ENCODE measurements around the gene ELK3. TPM values are rescaled to one million over a fixed set of nuclear protein-coding genes. Genes with fewer than 3 reads are reported as not detected.
A peak's percentile ranks its signal among the peaks of the same experiment; 100 is the strongest.

ELK3 gene
- total RNA-seq, 2 experiments from 2014 or later, result 26.8 to 31.5 TPM

DNA sequence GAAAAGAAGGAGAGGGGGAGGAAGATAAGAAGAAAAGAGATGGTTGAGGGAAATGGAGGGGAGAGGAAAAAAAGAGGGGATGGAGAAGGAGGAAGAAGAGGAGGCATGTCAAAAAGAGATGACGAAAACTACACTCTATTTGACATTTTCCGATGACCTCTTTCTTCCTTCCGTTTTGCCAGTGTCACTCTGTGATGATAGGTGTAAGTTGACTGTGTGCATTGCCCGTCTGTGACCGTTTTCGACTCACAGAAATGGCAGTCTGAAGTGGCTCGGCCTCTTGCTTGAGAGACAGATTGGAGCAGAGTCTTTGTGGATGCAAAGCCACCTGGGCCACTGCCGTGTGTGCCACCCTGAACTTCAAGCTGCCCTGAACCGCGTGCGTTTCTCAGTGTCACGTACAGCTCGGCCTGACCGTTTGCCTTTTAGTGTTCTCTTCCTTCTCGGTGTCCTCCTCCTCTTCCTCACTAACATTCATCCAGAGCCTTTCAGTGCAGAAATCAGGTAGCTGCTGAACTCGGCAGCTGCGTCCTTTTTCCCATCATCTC lies 32.7 kb downstream of the ELK3 start:
- Mint-ChIP-seq H3K9me3 (no peaks in the 10 kb centered on the region), H3K27me3 (no peaks in the 10 kb centered on the region), H3K4me1 (ENCODE audit: low read depth) (peaks cover 25% of the 10 kb centered on the region), H3K4me3 (no peak overlapping the region), H3K27ac (peak overlapping the region; percentile 6), H3K36me3 (ENCODE audit: low read depth) (peaks cover 73% of the 10 kb centered on the region)
- H3K4me3 ChIP-seq (ENCODE audit: low read length), result no peak overlapping the region
- intact Hi-C loops (cut with DNase I, micrococcal nuclease), result no loop called here
- no peak overlapping the region for H3K27ac ChIP-seq (ENCODE audit: low read depth in 1 of 2, low read length in 2 of 2)
- peaks cover 26% of the 10 kb centered on the region for H3K4me1 ChIP-seq (ENCODE audit: insufficient read depth, low read length)
- POLR2A ChIA-PET, result no interaction called here
- CTCF ChIA-PET, result no interaction called here
- no peaks in the 10 kb centered on the region for H3K27me3 ChIP-seq (ENCODE audit: control insufficient read depth in 1 of 2, insufficient read depth in 2 of 2, low read length in 2 of 2)
- TF ChIP-seq, protein P1, sequence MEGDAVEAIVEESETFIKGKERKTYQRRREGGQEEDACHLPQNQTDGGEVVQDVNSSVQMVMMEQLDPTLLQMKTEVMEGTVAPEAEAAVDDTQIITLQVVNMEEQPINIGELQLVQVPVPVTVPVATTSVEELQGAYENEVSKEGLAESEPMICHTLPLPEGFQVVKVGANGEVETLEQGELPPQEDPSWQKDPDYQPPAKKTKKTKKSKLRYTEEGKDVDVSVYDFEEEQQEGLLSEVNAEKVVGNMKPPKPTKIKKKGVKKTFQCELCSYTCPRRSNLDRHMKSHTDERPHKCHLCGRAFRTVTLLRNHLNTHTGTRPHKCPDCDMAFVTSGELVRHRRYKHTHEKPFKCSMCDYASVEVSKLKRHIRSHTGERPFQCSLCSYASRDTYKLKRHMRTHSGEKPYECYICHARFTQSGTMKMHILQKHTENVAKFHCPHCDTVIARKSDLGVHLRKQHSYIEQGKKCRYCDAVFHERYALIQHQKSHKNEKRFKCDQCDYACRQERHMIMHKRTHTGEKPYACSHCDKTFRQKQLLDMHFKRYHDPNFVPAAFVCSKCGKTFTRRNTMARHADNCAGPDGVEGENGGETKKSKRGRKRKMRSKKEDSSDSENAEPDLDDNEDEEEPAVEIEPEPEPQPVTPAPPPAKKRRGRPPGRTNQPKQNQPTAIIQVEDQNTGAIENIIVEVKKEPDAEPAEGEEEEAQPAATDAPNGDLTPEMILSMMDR (IDR thresholded peaks at IDR 0.05), result no peak
- no peak for ATAC-seq (ENCODE audit: poor library complexity)
- peaks cover 78% of the 10 kb centered on the region for H3K36me3 ChIP-seq (ENCODE audit: insufficient read depth, low read length)
- no peak for DNase-seq
- no peaks in the 10 kb centered on the region for H3K9me3 ChIP-seq (ENCODE audit: control insufficient read depth in 1 of 2, insufficient read depth in 1 of 2, low read length in 2 of 2)

DNA sequence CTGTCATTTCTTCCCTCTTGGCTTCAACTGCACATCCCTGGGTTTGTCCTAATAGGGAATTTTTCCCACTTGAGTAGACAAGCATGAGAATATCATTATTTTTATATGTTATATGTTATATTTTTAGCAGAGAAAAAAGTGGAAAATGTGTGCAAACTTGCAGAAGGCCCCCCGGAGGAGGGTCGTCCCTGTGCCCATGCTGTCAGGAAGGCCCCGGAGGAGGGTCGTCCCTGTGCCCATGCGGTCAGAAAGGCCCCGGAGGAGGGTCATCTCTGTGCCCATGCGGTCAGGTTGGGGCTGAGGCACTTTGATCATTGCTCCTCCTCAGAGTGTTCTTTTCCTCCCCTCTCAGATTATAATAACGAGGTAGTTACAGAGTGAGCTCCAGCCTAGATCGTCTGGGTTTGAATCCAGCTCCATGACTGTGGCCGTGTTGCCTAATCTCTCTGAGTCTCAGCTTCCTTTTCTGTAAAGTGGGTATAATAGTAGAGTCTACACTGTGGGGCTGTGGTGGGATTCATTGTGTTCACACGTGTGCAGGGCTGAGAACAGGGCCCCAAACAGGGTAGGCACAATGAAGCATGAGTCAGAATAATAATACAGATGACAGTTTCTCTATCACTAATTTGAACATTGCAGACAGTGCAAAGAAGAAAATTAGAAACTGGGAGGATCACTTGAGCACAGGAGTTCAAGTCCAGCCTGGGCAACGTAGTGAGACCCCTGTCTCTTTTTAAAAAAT lies 33.4 kb downstream of the ELK3 start:
- ChIA-PET POLR2A (no interaction called here), CTCF (no interaction called here)
- H3K4me3 ChIP-seq (ENCODE audit: low read length), result no peak overlapping the region
- H3K9me3 ChIP-seq (ENCODE audit: control insufficient read depth in 1 of 2, insufficient read depth in 1 of 2, low read length in 2 of 2), result no peaks in the 10 kb centered on the region
- TF ChIP-seq, protein P1 (IDR thresholded peaks at IDR 0.05), result no peak
- H3K4me1 Mint-ChIP-seq (ENCODE audit: low read depth), result peaks cover 28% of the 10 kb centered on the region
- H3K36me3 ChIP-seq (ENCODE audit: insufficient read depth, low read length), result peaks cover 80% of the 10 kb centered on the region
- H3K27me3 ChIP-seq (ENCODE audit: control insufficient read depth in 1 of 2, insufficient read depth in 2 of 2, low read length in 2 of 2), result no peaks in the 10 kb centered on the region
- peaks cover 26% of the 10 kb centered on the region for H3K4me1 ChIP-seq (ENCODE audit: insufficient read depth, low read length)
- DNase-seq, result no peak
- no peak for ATAC-seq (ENCODE audit: poor library complexity)
- H3K27ac Mint-ChIP-seq, result no peak overlapping the region
- intact Hi-C loops (cut with DNase I, micrococcal nuclease), result no loop called here
- no peak overlapping the region for H3K27ac ChIP-seq (ENCODE audit: low read depth in 1 of 2, low read length in 2 of 2)
- H3K36me3 Mint-ChIP-seq (ENCODE audit: low read depth), result peaks cover 69% of the 10 kb centered on the region
- no peaks in the 10 kb centered on the region for H3K9me3 Mint-ChIP-seq
- H3K27me3 Mint-ChIP-seq, result no peaks in the 10 kb centered on the region
- no peak overlapping the region for H3K4me3 Mint-ChIP-seq

DNA sequence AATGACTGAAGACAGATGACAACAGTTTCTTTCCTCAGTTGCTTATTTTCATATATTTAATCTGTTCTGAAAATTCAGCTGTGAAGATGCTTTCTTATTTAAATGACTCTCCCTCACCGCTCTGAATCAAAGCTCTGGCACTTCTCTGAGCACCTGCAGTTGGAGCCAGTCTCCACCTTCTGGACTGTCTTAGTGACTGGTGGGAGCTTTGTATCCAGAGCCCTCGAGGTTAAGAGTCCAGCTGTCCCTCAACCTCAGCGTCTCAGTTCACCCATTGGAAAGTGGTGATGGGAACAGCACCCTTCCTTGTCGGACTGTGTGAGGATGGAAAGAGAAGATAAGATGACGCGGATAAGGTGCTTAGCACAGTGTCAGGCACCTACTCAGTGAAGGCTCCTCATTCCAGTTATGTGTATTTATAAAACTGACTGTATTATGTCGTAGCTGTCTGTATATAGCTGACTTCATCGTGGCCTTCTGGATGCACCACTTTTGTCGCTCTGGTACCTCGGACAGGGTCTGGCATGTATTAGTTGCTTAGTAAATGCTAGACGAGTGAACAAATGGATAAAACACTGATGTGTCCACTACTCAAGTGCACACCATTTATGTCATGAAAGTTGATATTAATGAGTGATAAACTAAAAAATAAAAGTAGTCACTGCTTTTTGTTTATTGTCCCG lies 34.5 kb downstream of the ELK3 start:
- ATAC-seq (ENCODE audit: poor library complexity) (no peak), DNase-seq (no peak)
- no peaks in the 10 kb centered on the region for H3K9me3 Mint-ChIP-seq
- H3K27ac Mint-ChIP-seq, result no peak overlapping the region
- ChIA-PET POLR2A (no interaction called here), CTCF (interaction anchor here (0.7 kb wide), 1 partner anchor 178 kb away, joined by 4 read pairs; no protein-coding TSS in a partner anchor)
- Histone ChIP-seq H3K9me3 (ENCODE audit: control insufficient read depth in 1 of 2, insufficient read depth in 1 of 2, low read length in 2 of 2) (no peaks in the 10 kb centered on the region), H3K27me3 (ENCODE audit: control insufficient read depth in 1 of 2, insufficient read depth in 2 of 2, low read length in 2 of 2) (no peaks in the 10 kb centered on the region), H3K4me1 (ENCODE audit: insufficient read depth, low read length) (peaks cover 21% of the 10 kb centered on the region), H3K4me3 (ENCODE audit: low read length) (no peak overlapping the region), H3K27ac (ENCODE audit: low read depth in 1 of 2, low read length in 2 of 2) (no peak overlapping the region), H3K36me3 (ENCODE audit: insufficient read depth, low read length) (peaks cover 85% of the 10 kb centered on the region)
- intact Hi-C loops (cut with DNase I, micrococcal nuclease), result no loop called here
- peaks cover 59% of the 10 kb centered on the region for H3K36me3 Mint-ChIP-seq (ENCODE audit: low read depth)
- H3K4me3 Mint-ChIP-seq, result no peak overlapping the region
- no peaks in the 10 kb centered on the region for H3K27me3 Mint-ChIP-seq
- H3K4me1 Mint-ChIP-seq (ENCODE audit: low read depth), result peaks cover 25% of the 10 kb centered on the region
- TF ChIP-seq, protein P1 (IDR thresholded peaks at IDR 0.05), result no peak
